GM20431 (cell line): ENCODE data around the gene MMP8.

Experiments
- in situ Hi-C: fragments of 300-500 bp; cut with MseI, MboI; formaldehyde crosslinking; loops from one replicate; pipeline ENCODE4 v1.15.0; 2020; ENCODE audit warnings: low sequenced_read_pairs; ENCODE audit not compliant: unreplicated experiment

Gene MMP8

GRCh38 chr11:102729849-102730815, 5.4 kb upstream of the MMP8 start:
- in situ Hi-C loops: no loop called here

DNA sequence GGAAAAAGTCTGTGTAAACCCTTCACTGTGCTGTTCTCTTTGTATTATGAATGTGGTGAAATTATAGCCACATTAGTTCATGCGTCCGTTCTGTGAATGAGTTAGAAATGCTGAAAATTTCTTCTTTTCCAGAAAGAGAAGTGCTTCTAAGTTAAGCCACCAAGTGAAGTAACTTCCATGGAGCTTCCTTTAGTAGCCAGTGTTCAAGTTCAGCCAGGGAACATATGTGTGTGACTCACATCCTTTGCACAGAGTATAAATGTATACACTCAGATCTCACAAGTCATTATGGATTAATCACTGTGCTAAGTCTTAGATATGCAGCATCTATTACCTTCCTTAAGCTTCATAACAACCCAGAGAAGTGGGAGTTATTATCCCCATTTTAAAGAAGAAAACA, 3.1 kb upstream of the MMP8 start:
- in situ Hi-C loops: no loop called here

GRCh38 chr11:102722821-102723220, 1.9 kb downstream of the MMP8 start:
- in situ Hi-C loops: no loop called here

- in situ Hi-C loops: no loop called here
Observed at GRCh38 chr11:102719620-102720277, 5.0 kb downstream of the MMP8 start.

GRCh38 chr11:102717280-102717679, 7.5 kb downstream of the MMP8 start:
- in situ Hi-C loops: no loop called here

GRCh38 chr11:102716527-102716926, 8.2 kb downstream of the MMP8 start:
- in situ Hi-C loops: no loop called here

DNA sequence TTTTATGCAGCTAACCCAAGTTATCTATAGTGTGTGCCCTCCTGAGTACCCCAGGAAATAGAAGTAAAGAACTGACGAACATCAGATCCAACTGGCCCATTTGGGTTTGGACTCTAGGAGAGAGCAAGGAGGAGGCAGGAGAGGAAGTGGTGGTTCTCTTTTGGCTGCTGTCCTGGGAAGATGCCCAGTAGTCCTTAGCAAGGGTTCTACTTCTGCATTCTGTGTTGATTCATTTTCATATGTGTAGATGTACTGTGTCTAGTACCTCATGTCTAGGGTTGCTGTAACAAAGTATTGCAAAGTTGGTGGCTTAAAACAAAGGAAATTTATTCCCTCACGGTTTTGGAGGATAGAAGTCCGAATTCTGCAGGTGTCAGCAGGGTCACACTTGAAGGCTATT, 12.6 kb downstream of the MMP8 start:
- in situ Hi-C loops: no loop called here

DNA sequence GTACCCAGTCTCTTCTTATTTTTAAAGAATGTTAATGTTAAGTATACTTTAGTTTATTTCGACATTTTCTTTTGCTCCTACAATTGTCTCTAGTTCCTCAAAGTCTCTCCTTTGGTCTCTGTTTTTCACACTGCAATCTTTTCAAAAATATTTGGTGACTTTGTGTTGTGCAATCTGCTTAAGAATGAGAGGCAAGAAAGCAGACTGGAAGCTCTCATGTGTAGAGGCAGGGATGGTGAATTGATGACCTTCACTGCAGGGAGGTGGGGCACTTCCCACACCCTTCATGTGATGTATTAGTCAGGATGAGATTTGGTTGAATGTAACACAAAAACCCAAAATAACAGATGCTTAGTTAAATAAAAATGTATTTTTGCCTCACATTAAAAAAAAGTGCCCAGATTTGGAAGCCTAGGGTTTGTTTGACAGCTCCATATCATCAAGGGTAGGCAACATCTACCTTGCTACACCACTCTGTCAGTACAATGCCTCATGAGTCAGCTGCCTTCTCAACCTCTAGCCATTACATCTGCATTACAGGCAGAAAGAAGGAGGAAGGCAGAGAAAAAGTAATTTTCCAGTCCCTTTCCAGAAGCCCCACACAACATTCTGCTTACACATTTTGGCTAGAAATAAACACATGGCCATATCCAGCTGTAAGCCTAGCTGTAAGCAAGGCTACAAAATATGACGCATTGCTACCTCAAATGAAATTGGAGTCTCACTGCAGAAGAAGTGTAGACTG, 15.4 kb downstream of the MMP8 start:
- in situ Hi-C loops: no loop called here

- in situ Hi-C loops: no loop called here
Observed at GRCh38 chr11:102708654-102709053, 16.1 kb downstream of the MMP8 start.

DNA sequence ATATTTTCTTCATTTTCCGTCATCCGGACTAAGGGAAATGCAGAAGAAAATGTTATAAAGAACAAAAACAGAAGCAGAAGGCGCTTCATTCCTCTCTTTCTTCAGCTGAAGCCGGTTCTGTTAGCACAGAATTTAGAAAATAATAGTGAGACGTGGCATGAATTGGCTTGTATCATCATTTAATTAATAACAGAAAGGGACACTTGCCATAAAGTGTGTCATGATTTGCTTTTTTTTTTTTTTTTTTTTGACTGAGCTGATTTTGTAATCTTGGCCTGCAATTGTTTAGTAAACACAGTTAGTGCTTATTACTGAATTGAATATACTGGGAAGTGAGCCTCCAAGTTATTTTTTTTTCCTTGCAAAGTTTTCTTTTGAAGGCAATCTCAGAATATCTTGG, 19.1 kb downstream of the MMP8 start, which contains the start of gene MMP27:
Gene MMP27, minus strand, starts transcription at position 144 of the 400 bp plus-strand sequence. Its CDS starts 55 bp downstream, at position 89.
- in situ Hi-C loops: no loop called here

GRCh38 chr11:102704841-102705240, 19.9 kb downstream of the MMP8 start:
- in situ Hi-C loops: no loop called here

DNA sequence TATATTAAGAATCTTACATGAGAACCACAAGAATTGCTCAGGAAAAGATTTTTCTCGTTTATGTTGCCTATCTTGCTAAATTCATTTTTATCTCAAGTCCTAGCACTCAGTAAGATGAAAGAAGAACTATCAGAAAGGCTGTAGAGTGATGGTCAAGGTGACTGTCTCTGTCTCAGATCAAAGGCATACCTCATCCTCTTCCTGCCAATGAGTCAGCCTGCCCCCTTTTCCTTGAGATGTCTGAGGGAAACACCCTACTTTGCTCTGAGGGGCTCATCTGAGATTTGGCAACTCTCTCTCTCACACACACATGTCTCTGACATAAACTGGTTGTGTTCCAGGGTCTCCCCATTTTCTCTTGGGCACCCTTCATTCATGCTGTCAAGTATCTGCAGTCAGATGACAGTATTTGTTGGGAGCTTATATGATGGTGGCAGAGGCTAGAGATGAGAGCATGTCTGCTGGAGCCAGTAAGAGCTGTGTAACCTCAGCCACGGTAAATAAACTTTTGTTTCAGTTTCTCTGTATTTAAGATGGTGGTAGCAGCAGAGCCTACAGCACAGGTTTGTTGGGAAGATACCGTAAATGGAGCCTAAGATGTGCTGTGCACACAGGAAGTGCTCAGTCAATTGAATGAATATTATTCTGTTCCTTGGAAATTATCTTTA, 20.8 kb downstream of the MMP8 start:
- in situ Hi-C loops: no loop called here

- in situ Hi-C loops: no loop called here
Observed at GRCh38 chr11:102695201-102695600, 29.6 kb downstream of the MMP8 start.

DNA sequence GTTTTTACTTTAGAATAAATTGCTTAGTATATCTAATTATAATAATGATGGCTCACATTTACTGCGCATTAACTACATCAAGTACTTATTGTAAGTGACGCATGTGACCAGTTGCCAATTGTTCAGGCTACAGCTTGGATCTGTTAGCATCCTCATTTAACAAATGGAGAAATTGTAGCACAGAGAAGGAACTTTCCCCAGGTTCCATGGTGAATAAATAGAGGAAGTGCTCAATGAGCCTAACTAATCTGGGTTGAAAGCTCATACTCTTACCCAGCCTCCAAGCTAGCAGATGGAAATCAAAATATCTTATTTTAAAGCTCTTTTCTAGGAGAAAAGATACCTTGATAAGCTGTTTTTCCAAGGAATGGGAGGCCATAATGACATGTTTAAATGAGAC, 39.0 kb downstream of the MMP8 start:
- in situ Hi-C loops: no loop called here

- in situ Hi-C loops: no loop called here
Observed at GRCh38 chr11:102685338-102685737, 39.4 kb downstream of the MMP8 start.

- in situ Hi-C loops: no loop called here
Observed at GRCh38 chr11:102683277-102683676, 41.5 kb downstream of the MMP8 start.

- in situ Hi-C loops: no loop called here
Observed at GRCh38 chr11:102680945-102681344, 43.8 kb downstream of the MMP8 start.

DNA sequence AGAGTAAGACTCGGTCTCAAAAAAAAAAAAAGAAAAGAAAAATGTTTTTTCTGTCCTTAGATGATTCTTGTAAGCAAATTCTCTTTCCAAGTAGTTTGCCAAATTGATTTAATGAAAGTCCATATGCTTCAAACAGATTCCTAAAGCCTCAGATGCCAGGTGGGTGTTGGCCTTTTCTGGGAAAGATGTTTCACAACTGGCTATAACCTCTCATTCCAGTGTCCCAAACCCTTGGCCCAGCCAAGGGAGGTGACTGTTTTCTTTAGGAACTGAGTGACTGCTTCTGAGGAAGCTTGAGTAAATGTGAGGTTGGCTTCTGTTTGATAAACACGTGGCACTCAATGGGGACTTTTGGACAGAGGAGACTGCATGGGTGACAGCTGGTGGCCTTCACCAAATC, 46.7 kb downstream of the MMP8 start:
- in situ Hi-C loops: no loop called here

GRCh38 chr11:102676084-102676483, 48.7 kb downstream of the MMP8 start:
- in situ Hi-C loops: no loop called here

DNA sequence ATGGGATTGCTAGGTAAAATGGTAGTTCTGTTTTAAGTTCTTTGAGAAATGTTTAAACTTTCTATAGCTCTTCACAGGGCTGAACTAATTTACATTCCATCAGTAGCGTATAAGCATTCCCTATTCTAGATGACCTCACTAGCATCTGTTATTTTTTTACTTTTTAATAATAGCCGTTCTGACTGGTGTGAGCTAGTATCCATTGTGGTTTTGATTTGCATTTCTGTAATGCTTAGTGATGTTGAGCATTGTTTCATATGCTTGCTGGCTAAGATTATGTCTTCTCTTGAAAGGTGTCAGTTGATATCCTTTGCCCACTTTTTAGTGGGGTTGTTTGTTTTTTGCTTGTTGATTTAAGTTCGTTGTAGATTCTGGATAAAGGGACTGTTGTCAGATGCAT, 55.1 kb downstream of the MMP8 start:
- in situ Hi-C loops: no loop called here
